ENCODE measurements around the gene GLRB.

DNA sequence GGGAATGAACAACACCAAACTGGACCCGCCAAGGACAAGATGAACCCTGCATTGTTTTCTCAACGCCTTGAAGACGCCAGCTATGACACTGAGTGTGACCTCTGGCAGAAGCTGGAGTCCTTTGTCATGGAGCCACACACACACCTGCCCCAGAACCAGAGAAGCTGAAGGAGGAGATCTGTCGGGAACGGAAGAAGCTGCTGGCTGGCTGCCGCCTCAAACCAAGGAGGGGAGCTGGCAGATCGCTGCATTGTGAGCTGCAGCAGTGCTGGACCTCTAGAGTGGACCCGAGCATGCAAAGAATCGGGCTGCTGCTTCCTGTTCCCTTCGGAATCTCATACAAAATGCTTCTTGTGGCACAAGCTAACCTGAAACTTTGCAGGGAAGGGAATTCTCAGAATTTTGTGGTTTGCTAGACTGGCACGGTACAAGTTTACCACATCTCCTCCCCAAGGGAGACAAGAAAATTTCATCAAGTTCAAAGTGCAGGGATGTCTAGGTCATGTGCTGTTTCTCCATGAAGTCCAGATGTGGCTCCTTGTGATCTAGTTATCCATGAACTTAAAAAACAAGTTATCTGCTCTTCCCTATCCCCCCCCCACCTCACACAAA, 23.4 kb upstream of the GLRB start:
- TF ChIP-seq, protein P1, sequence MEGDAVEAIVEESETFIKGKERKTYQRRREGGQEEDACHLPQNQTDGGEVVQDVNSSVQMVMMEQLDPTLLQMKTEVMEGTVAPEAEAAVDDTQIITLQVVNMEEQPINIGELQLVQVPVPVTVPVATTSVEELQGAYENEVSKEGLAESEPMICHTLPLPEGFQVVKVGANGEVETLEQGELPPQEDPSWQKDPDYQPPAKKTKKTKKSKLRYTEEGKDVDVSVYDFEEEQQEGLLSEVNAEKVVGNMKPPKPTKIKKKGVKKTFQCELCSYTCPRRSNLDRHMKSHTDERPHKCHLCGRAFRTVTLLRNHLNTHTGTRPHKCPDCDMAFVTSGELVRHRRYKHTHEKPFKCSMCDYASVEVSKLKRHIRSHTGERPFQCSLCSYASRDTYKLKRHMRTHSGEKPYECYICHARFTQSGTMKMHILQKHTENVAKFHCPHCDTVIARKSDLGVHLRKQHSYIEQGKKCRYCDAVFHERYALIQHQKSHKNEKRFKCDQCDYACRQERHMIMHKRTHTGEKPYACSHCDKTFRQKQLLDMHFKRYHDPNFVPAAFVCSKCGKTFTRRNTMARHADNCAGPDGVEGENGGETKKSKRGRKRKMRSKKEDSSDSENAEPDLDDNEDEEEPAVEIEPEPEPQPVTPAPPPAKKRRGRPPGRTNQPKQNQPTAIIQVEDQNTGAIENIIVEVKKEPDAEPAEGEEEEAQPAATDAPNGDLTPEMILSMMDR (conservative IDR thresholded peaks at IDR 0.05 in 1 of 2, IDR thresholded peaks at IDR 0.05 in 1 of 2; ENCODE audit: extremely low read depth in 1 of 2, insufficient read depth in 1 of 2, low read depth in 1 of 2, low read length in 2 of 2): no peak
- TF ChIP-seq EZH2 (IDR thresholded peaks at IDR 0.05; ENCODE audit: borderline replicate concordance, low read length): no peak

All from mammary epithelial cell (primary cell).